GM12878 (cell line): Measurements from ENCODE around the gene HAS3. TPM values are rescaled to one million over a fixed set of nuclear protein-coding genes. Genes with fewer than 3 reads are reported as not detected.

Source experiments
- ASH2L ChIP-seq: fragments of 300-600, 200-600 bp; sonication (generic); IDR thresholded peaks from 2 replicates; pipeline ENCODE4 v1.6.1; 2017; ENCODE audit warnings: low read depth, mild to moderate bottlenecking, borderline replicate concordance
- BCL11A ChIP-seq: IDR thresholded peaks from 2 replicates; pipeline ENCODE4 v1.6.1; 2011; ENCODE audit warnings: low read depth, low read length
- CBX3 ChIP-seq: fragments of 200-600 bp; sonication (generic); IDR thresholded peaks from 2 replicates; pipeline ENCODE4 v1.6.1; 2016; ENCODE audit warnings: low read depth, borderline replicate concordance
- CHD2 ChIP-seq: IDR thresholded peaks from 2 replicates; pipeline ENCODE4 v1.6.1; 2011; ENCODE audit warnings: low read depth, low read length, improper control_type of control experiment, borderline replicate concordance
- CREM ChIP-seq: IDR thresholded peaks from 2 replicates; pipeline ENCODE4 v1.6.1; 2014; ENCODE audit warnings: antibody characterized with exemption, low read depth
- EP300 ChIP-seq, 2 experiments: fragments of 150-350 bp in 1 of 2; IDR thresholded peaks; 2 replicates each; pipeline ENCODE4 v1.6.1; 2011 to 2012; ENCODE audit warnings: low read depth in 2 of 2, low read length in 2 of 2, borderline replicate concordance in 1 of 2, improper control_type of control experiment in 1 of 2, inconsistent platforms in 1 of 2; ENCODE audit not compliant: control insufficient read depth in 1 of 2
- FOS ChIP-seq: IDR thresholded peaks from 3 replicates; pipeline ENCODE4 v1.6.1; 2011; ENCODE audit warnings: borderline replicate concordance; ENCODE audit not compliant: insufficient read length; ENCODE audit errors: extremely low read depth
- JUND ChIP-seq: IDR thresholded peaks from 2 replicates; pipeline ENCODE4 v1.6.1; 2012; ENCODE audit warnings: low read depth, mild to moderate bottlenecking, low read length, improper control_type of control experiment, moderate library complexity
- KAT2A ChIP-seq: conservative IDR thresholded peaks from 2 replicates; pipeline ENCODE4 v1.6.1; 2011; ENCODE audit warnings: low read depth, low read length; ENCODE audit not compliant: control insufficient read depth
- KDM1A ChIP-seq: fragments of 200-600 bp; sonication (generic); IDR thresholded peaks from 2 replicates; pipeline ENCODE4 v1.6.1; 2016; ENCODE audit warnings: borderline replicate concordance
- MLLT1 ChIP-seq: fragments of 450-650 bp; IDR thresholded peaks from 2 replicates; pipeline ENCODE4 v1.6.1; 2016; ENCODE audit warnings: mild to moderate bottlenecking
- NFIC ChIP-seq: IDR thresholded peaks from 2 replicates; pipeline ENCODE4 v1.6.1; 2012; ENCODE audit warnings: low read depth, mild to moderate bottlenecking, inconsistent platforms, low read length, moderate library complexity
- NR2F1 ChIP-seq: fragments of 450-650 bp; conservative IDR thresholded peaks from 2 replicates; pipeline ENCODE4 v1.6.1; 2017; ENCODE audit warnings: mild to moderate bottlenecking
- NRF1 ChIP-seq: conservative IDR thresholded peaks from 2 replicates; pipeline ENCODE4 v1.6.1; 2011; ENCODE audit warnings: mild to moderate bottlenecking, low read depth, low read length, improper control_type of control experiment
- PBX3 ChIP-seq: IDR thresholded peaks from 2 replicates; pipeline ENCODE4 v1.6.1; 2011; ENCODE audit warnings: mild to moderate bottlenecking, low read depth, low read length, moderate library complexity; ENCODE audit not compliant: insufficient replicate concordance
- POLR2AphosphoS2 ChIP-seq: IDR thresholded peaks from 2 replicates; pipeline ENCODE4 v1.6.1; 2011; ENCODE audit warnings: low read depth, mild to moderate bottlenecking, low read length, improper control_type of control experiment, moderate library complexity
- RFX5 ChIP-seq: IDR thresholded peaks from 2 replicates; pipeline ENCODE4 v1.6.1; 2011; ENCODE audit warnings: low read depth, low read length, improper control_type of control experiment
- SIX5 ChIP-seq: IDR thresholded peaks from 2 replicates; pipeline ENCODE4 v1.6.1; 2011; ENCODE audit warnings: mild to moderate bottlenecking, low read depth, low read length, moderate library complexity; ENCODE audit not compliant: severe bottlenecking
- SP1 ChIP-seq: IDR thresholded peaks from one replicate; pipeline ENCODE4 v1.6.1; 2011; ENCODE audit warnings: low read depth, low read length
- SUPT20H ChIP-seq: IDR thresholded peaks from 2 replicates; pipeline ENCODE4 v1.6.1; 2011; ENCODE audit warnings: low read depth, mild to moderate bottlenecking, low read length, moderate library complexity, borderline replicate concordance; ENCODE audit not compliant: control insufficient read depth
- TARDBP ChIP-seq: IDR thresholded peaks from 2 replicates; pipeline ENCODE4 v1.6.1; 2016; ENCODE audit warnings: borderline replicate concordance
- ZBTB40 ChIP-seq: fragments of 450-650 bp; IDR thresholded peaks from 2 replicates; pipeline ENCODE4 v1.6.1; 2016; ENCODE audit warnings: mild to moderate bottlenecking, moderate library complexity, borderline replicate concordance
- polyA plus RNA-seq, 11 experiments: library from polyadenylated mRNA; depleted of rRNA in 4 of 11; unstranded in 6 of 11; stranded (reverse) in 5 of 11; fragments of >200 nt; fragmentation: Nextera tagmentation in 4 of 11; fragmentation: Illumina TruSeq in 1 of 11; extraction: Ambion mirVana in 4 of 11; extraction: Trizol in 1 of 11; gene quantifications; 1 replicate in 1 of 11; 2 replicates in 10 of 11; pipeline versions ENCODE4 v1.2.1 to v1.2.3, GENCODE V29; 2011 to 2016; ENCODE audit warnings: inconsistent platforms in 2 of 11, missing spikeins in 2 of 11, low read depth in 1 of 11
- total RNA-seq, 4 experiments: library from RNA; depleted of rRNA in 3 of 4; stranded (reverse); fragments of >200 nt in 3 of 4; fragmentation: Illumina TruSeq in 1 of 4; extraction: Trizol in 1 of 4; gene quantifications; 2 replicates each; pipeline versions ENCODE4 v1.2.1 to v1.2.3, GENCODE V29; 2013 to 2021

The HAS3 gene
- total and polyA plus RNA-seq, 10 of the 15 experiments (the other 5 are each of a cell fraction or from before 2014, with no cell fraction given): 0.06 to 0.56 (median 0.19) TPM; not detected in 2

DNA sequence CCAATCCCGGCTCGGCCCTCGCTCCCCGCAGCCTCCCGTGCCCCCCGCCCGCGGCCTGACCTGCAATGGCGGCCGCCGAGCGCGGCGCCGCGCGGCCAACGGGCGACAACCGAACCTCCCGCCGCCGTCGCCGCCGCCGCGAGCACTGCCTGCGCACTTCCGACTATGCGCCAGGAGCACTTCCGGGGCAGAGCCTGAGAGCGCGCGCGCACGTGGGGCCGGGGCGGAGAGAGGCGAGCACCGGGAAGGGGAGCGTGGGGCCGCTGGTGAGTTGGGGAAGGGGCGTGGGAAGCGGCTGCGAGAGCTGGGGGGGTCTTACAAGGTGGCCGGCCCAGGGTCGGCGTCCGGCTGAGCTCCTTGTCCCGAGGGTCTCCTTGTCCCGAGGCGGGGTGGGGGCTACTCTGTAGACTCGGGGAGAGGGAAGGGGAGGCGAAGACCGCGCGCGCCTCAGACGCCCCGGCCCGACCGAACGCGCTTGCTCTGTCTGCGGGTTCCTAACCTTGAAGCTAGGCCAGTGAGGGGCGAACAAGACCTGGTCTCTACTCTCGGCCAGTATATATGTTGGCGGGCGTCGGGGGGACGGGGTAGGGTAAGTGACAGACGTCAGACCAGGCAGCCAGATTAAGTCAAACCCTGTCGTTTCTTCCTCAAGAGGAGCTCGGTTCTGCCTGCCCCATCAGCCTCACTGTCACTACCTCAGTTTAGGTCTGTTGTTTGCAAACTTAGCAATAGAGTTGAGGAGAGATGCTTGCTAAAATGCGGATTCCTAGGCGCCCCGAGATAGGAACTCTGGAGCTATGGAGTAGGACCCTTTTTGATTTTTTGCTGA is 27.2 kb downstream of the HAS3 start, which contains the start of the genes CHTF8 and UTP4 (continued):
- TF ChIP-seq POLR2AphosphoS2 (peak; percentile 75; the same call in 1 of the 2 replicates), MLLT1 (no peak), BCL11A (no peak), KDM1A (no peak), JUND (no peak), CHD2 (peak; percentile 41; the same call in 1 of the 2 replicates), SIX5 (peak; percentile 34), TARDBP (no peak), SUPT20H (no peak), EP300 (IDR thresholded peaks at IDR 0.05; ENCODE audit: borderline replicate concordance in 1 of 2, control insufficient read depth in 1 of 2, low read depth in 2 of 2, low read length in 2 of 2) (no peak), NR2F1 (peak; percentile 63), CREM (peak; percentile 54), SP1 (no peak), NRF1 (peak; percentile 44), NFIC (no peak), PBX3 (no peak), ZBTB40 (peak; percentile 78), RFX5 (no peak), CBX3 (no peak), FOS (no peak), ASH2L (peak; percentile 73; the same call in 1 of the 2 replicates), KAT2A (no peak)
